Ishikawa (cell line): ENCODE measurements around the gene CEP131.

Experiments
- CEBPB ChIP-seq: IDR thresholded peaks from 2 replicates; pipeline ENCODE4 v1.6.1; 2012
- CREB1 ChIP-seq: IDR thresholded peaks from 2 replicates; pipeline ENCODE4 v1.6.1; 2012; ENCODE audit warnings: low read depth
- EGR1 ChIP-seq: IDR thresholded peaks from 2 replicates; pipeline ENCODE4 v1.6.1; 2012
- EP300 ChIP-seq: IDR thresholded peaks from 2 replicates; pipeline ENCODE4 v1.6.1; 2012; ENCODE audit warnings: borderline replicate concordance
- FOXM1 ChIP-seq: IDR thresholded peaks from 2 replicates; pipeline ENCODE4 v1.6.1; 2012; ENCODE audit warnings: low read depth, borderline replicate concordance
- MAX ChIP-seq: IDR thresholded peaks from 2 replicates; pipeline ENCODE4 v1.6.1; 2012
- NFIC ChIP-seq: IDR thresholded peaks from 2 replicates; pipeline ENCODE4 v1.6.1; 2012
- RAD21 ChIP-seq: IDR thresholded peaks from 2 replicates; pipeline ENCODE4 v1.6.1; 2012; ENCODE audit warnings: low read depth
- REST ChIP-seq: IDR thresholded peaks from 2 replicates; pipeline ENCODE4 v1.6.1; 2012; ENCODE audit warnings: low read depth, mild to moderate bottlenecking
- TAF1 ChIP-seq: IDR thresholded peaks from 2 replicates; pipeline ENCODE4 v1.6.1; 2012; ENCODE audit warnings: low read depth, mild to moderate bottlenecking
- TCF12 ChIP-seq: IDR thresholded peaks from 2 replicates; pipeline ENCODE4 v1.6.1; 2012; ENCODE audit warnings: low read depth
- TEAD4 ChIP-seq: IDR thresholded peaks from 2 replicates; pipeline ENCODE4 v1.6.1; 2012
- USF1 ChIP-seq: IDR thresholded peaks from 2 replicates; pipeline ENCODE4 v1.6.1; 2012
- YY1 ChIP-seq: IDR thresholded peaks from 2 replicates; pipeline ENCODE4 v1.6.1; 2012; ENCODE audit warnings: low read depth
- ZBTB7A ChIP-seq: IDR thresholded peaks from 2 replicates; pipeline ENCODE4 v1.6.1; 2012; ENCODE audit warnings: low read depth

Gene CEP131

GRCh38 chr17:81206166-81206565 is 16.6 kb downstream of the CEP131 start:
- TF ChIP-seq YY1 (no peak), CREB1 (no peak), NFIC (no peak), EGR1 (no peak), MAX (no peak), ZBTB7A (no peak), TEAD4 (no peak), FOXM1 (no peak), EP300 (no peak), REST (no peak), TCF12 (no peak), CEBPB (no peak), TAF1 (no peak)

- TF ChIP-seq TEAD4, result no peak
- TF ChIP-seq NFIC, result no peak
- TF ChIP-seq FOXM1, result no peak
- TF ChIP-seq TAF1, result no peak
- TF ChIP-seq EGR1, result no peak
- TF ChIP-seq USF1, result no peak
- no peak for TF ChIP-seq YY1
- TF ChIP-seq TCF12, result no peak
- no peak for TF ChIP-seq REST
- TF ChIP-seq CREB1, result no peak
- no peak for TF ChIP-seq ZBTB7A
- no peak for TF ChIP-seq EP300
- no peak for TF ChIP-seq MAX
- TF ChIP-seq RAD21, result no peak
- TF ChIP-seq CEBPB, result no peak
Observed at GRCh38 chr17:81204578-81204977, 18.2 kb downstream of the CEP131 start.

GRCh38 chr17:81203136-81203535 is 19.6 kb downstream of the CEP131 start:
- no peak for TF ChIP-seq RAD21
- TF ChIP-seq ZBTB7A, result no peak
- no peak for TF ChIP-seq TEAD4
- TF ChIP-seq USF1, result no peak

- no peak for TF ChIP-seq CREB1
- TF ChIP-seq TCF12, result no peak
- TF ChIP-seq TEAD4, result no peak
- no peak for TF ChIP-seq USF1
- no peak for TF ChIP-seq EGR1
- no peak for TF ChIP-seq EP300
- no peak for TF ChIP-seq NFIC
- no peak for TF ChIP-seq YY1
- TF ChIP-seq REST, result no peak
- TF ChIP-seq TAF1, result no peak
- no peak for TF ChIP-seq FOXM1
- no peak for TF ChIP-seq ZBTB7A
- TF ChIP-seq CEBPB, result no peak
- TF ChIP-seq RAD21, result no peak
- TF ChIP-seq MAX, result no peak
Observed at GRCh38 chr17:81202318-81202717, 20.4 kb downstream of the CEP131 start.
